ENCODE results near the gene PLA2G1B.

PLA2G1B gene

DNA sequence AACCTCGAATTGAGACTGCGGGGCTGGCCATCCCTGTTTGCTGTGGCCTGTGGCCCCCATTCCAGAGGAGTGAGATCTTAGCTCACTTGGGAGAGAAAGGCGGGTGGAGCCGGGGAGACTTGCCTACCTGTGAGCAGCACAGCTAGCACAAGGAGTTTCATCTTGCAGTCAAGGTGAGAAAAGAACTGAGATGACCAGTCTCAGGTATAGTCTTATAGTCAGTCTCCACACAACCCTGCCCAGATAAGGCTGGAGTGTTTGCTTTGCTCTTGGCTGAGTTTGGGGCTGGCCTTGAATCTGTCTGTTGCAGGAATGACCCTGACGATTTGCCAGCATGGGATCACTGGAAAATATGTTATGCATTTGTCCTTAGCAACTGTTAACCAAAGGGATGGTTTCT is at the start of gene PLA2G1B:
TSS of gene PLA2G1B (minus strand) at position 187 of the 400 bp plus-strand sequence. CDS start at position 161, 26 bp downstream.
- DNase-seq: no peak

GRCh38 chr12:120376934-120377572 is 49.5 kb upstream of the PLA2G1B start:
- no peak for DNase-seq

DNA sequence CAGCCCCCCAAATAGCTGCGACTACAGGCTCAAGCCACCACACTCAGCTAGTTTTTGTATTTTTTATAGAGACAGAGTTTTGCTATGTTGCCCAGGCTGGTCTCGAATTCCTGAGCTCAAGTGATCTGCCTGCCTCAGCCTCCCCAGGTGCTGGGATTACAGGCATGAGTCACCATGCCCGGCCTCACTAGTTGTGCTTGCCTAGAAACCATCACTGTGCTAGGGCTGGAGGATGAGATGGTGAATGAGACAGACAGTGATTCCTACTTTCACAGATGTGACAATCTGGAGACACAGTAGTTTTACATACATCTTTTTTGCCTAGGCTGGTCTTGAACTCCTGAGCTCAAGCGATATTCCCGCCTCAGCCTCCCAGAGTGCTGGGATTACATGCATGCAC is 48.8 kb upstream of the PLA2G1B start:
- DNase-seq: no peak

GRCh38 chr12:120376009-120376408 is 48.4 kb upstream of the PLA2G1B start:
- no peak for DNase-seq

GRCh38 chr12:120373683-120374082 is 46.1 kb upstream of the PLA2G1B start:
- DNase-seq: no peak

- no peak for DNase-seq
Measured at GRCh38 chr12:120370343-120371243, 43.0 kb upstream of the PLA2G1B start.

- no peak for DNase-seq
Measured at GRCh38 chr12:120369603-120370342, 42.2 kb upstream of the PLA2G1B start.

DNA sequence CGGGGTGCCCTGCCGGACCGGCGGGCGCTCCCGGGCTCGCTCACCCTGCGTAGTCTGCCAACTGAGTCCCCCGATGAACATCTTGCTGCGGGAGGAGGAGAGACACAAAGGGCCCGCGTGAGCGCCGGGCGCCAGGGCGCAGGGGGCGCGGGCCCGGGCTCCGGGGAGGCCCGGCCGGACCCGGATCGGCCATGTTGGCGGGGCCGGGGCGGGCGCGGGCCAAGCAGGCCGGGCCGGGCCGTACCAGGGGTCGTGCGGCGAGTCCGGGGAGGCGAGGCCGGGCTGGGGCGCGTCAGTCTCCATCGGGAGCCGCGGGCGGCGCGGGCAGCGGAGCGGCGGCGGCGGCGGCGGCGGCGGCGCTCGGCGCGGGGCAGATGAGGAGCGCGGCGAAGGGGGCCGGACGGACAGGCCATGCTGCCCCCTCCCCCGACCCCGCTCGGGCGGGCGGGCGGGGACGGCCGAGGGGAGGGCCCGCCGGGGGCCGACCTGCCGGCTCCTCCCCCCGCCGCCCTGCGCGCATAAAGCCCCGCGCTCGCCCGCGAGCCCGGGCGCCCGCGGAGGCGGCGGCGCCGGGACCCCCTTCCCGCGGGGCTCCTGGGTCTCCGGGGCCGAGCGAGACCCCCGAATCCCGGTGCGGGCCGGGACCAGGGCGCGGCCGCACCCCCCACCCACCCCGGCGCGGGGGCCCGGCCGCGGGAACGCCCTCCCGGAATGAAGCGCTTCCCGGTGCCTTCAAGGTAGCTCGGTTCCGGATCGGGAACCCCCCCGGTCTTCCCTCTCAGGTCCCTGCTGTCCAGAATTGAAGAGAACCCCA is 41.4 kb upstream of the PLA2G1B start, which contains the start of gene MSI1:
TSS of gene MSI1 (minus strand) at position 376 of the 814 bp plus-strand sequence. CDS start at position 303, 73 bp downstream.
- DNase-seq: no peak

- DNase-seq: no peak
Measured at GRCh38 chr12:120367924-120368788, 40.6 kb upstream of the PLA2G1B start.

GRCh38 chr12:120367233-120367923 is 39.8 kb upstream of the PLA2G1B start:
- DNase-seq: peak; percentile 18

GRCh38 chr12:120366845-120367232 is 39.3 kb upstream of the PLA2G1B start:
- no peak for DNase-seq

DNA sequence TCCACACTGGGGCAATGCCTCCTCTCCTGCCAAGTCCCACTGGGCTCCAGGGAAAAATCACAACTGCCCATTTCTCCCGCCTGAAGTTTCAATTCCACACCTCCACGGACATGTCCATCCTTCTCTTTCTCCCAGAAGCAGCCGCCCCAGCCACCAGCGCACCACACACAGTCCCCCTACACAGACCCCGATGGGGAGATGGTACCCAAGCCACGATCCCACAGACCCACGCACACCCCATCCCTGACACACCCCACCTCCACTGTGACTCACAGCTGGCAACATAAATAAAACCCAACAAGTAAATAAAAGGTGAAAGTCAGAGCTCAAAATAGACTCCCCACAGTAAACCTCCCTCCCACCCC is 38.7 kb upstream of the PLA2G1B start:
- DNase-seq: no peak

DNA sequence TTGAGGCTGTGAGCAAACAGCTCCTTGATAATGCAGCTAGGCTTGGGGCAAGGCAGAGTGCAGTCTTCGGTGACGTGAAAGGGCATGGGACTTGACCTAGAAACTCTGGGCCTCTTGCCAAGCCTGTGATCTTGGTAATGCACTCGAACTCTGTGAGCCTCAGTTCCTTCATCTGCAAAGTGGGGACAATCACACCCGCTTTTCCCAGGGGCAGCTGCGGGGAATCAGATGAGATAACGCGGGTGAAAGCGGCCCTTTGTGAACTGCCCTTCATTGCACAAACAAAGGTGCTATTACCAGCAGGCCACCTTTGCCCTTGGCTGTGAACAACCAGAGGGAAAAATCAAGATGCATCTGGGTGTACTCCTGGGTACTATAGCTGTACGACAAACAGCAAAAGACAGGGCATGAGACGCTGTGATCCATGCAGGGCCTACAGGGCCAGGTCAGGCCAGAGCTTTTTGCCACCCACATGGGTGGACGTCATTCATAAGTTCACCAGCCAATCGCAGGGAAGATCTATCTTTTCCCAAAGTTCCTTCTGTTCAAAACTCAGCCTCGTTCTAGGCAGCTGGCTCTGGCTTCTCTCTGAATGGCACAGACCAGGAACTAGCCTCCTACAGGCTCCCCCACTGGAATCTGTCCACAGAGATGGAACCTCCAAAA is 38.2 kb upstream of the PLA2G1B start:
- DNase-seq: no peak

- DNase-seq: no peak
Measured at GRCh38 chr12:120364487-120364886, 36.9 kb upstream of the PLA2G1B start.

GRCh38 chr12:120363274-120363855 is 35.8 kb upstream of the PLA2G1B start:
- DNase-seq: no peak

DNA sequence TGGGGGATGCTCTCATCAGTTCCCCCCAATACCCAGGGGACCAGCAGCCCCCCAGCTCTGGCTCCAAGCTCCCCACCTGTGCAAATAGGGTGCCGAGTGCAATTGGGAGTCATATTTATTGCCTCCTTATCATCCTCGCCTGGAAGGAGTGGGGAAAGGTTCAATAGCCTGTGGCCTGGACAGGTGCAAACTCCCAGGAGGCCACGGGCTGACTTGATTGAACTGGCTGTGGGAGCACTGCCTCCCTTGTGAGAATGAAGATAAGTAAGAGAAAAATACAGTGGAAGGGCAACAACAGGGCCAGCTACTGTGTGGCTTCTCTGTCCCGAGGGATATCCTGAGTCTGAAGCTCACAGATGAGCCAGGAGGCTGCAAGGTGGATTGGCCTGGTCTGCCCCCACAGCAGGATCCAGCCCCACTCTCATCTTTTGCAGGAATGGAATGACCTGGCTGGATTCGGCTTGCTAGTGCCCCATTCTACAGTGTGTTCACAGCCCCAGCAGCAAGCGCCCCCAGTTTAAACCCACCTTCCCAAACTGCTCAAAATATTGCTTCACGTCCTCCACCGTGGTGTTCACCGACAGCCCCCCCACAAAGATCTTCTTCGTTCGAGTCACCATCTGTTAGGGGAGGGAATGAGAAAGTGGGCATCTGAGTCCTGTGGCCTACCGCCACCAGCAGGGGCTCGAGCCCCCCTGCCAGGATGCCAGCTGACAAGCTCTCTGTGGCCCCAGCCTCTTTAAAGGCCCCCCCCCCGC is 35.1 kb upstream of the PLA2G1B start:
- DNase-seq: no peak

- no peak for DNase-seq
Measured at GRCh38 chr12:120361506-120362208, 34.1 kb upstream of the PLA2G1B start.

GRCh38 chr12:120359128-120359527 is 31.5 kb upstream of the PLA2G1B start:
- DNase-seq: no peak

Data from CD4-positive, alpha-beta T cell treated with Interleukin-17A for 4 hours (primary cell).